HG03558 (cell line): Measurements from ENCODE around the gene METTL2B.
"Not testable (repeated sequence)": the region's sequence is repeated elsewhere in the genome, so short reads cannot be mapped to it uniquely, and the experiment has no call there.

ENCODE experiments used
- ATAC-seq: cut with Tn5 transposase; IDR thresholded peaks from one replicate; pipeline ENCODE4 v1.9.1; 2021; ENCODE audit warnings: moderate number of reproducible peaks; ENCODE audit not compliant: unreplicated experiment; ENCODE audit errors: extremely low read depth

METTL2B gene

GRCh38 chr7:128517023-128517422 is 40.5 kb downstream of the METTL2B start:
- ATAC-seq, result not testable (repeated sequence)

GRCh38 chr7:128523226-128523931 is 46.8 kb downstream of the METTL2B start:
- ATAC-seq, result not testable (repeated sequence)

- ATAC-seq, result not testable (repeated sequence)
Measured at GRCh38 chr7:128523932-128524524, 47.5 kb downstream of the METTL2B start.

GRCh38 chr7:128525584-128525983 is 49.0 kb downstream of the METTL2B start:
- ATAC-seq, result not testable (repeated sequence)

GRCh38 chr7:128526062-128526466 is 49.5 kb downstream of the METTL2B start:
- ATAC-seq, result not testable (repeated sequence)

GRCh38 chr7:128529191-128529590 is 52.6 kb downstream of the METTL2B start:
- not testable (repeated sequence) for ATAC-seq

- ATAC-seq, result peak; percentile 7
Measured at GRCh38 chr7:128530121-128530854, 53.7 kb downstream of the METTL2B start.

GRCh38 chr7:128530855-128531104 is 54.2 kb downstream of the METTL2B start:
- ATAC-seq, result peak; percentile 8

GRCh38 chr7:128531105-128531954 is 54.8 kb downstream of the METTL2B start:
- ATAC-seq, result peak; percentile 45

GRCh38 chr7:128531955-128532478 is 55.5 kb downstream of the METTL2B start:
- not testable (repeated sequence) for ATAC-seq

- ATAC-seq, result not testable (repeated sequence)
Measured at GRCh38 chr7:128532956-128533355, 56.4 kb downstream of the METTL2B start.

- not testable (repeated sequence) for ATAC-seq
Measured at GRCh38 chr7:128537410-128537809, 60.9 kb downstream of the METTL2B start.

- ATAC-seq, result not testable (repeated sequence)
Measured at GRCh38 chr7:128542530-128542929, 66.0 kb downstream of the METTL2B start.

- ATAC-seq, result not testable (repeated sequence)
Measured at GRCh38 chr7:128543300-128543699, 66.8 kb downstream of the METTL2B start.

GRCh38 chr7:128546319-128546851 is 69.8 kb downstream of the METTL2B start:
- not testable (repeated sequence) for ATAC-seq

GRCh38 chr7:128550920-128551319 is 74.4 kb downstream of the METTL2B start:
- no peak for ATAC-seq

- ATAC-seq, result not testable (repeated sequence)
Measured at GRCh38 chr7:128554394-128554793, 77.8 kb downstream of the METTL2B start.
